OCI-LY7 (cell line): ENCODE measurements around the gene WDR73. TPM values are rescaled to one million over a fixed set of nuclear protein-coding genes. Genes with fewer than 3 reads are reported as not detected.

Experiments
- BruUV-seq: library from RNA; stranded (reverse); fragments of 400-500 nt; replicated peaks from 2 replicates; lab custom pipeline; 2021; lab: Mats Ljungman, UMichigan
- CTCF ChIA-PET: fragments of 300-600 bp; sonication (Branson Sonifier 250); formaldehyde crosslinking; loops from one replicate; lab custom pipeline; 2022; ENCODE audit warnings: antibody characterized with exemption; ENCODE audit not compliant: unreplicated experiment; lab: Charles Lee
- POLR2A ChIA-PET: fragments of 300-600 bp; sonication (Branson Sonifier 250); formaldehyde crosslinking; loops from one replicate; lab custom pipeline; 2022; ENCODE audit warnings: antibody characterized with exemption; lab: Charles Lee
- DNase-seq: peaks from one replicate; pipeline ENCODE4 v3.0.0-alpha.2; 2015; ENCODE audit warnings: low spot score
- H2AFZ ChIP-seq: fragments of 200-600 bp; sonication (generic), shearing (Covaris generic); 2 replicates; pipeline ENCODE4 v1.6.1; 2014; ENCODE audit warnings: mild to moderate bottlenecking, antibody characterized with exemption, low read length, moderate library complexity
- H3K27ac ChIP-seq: fragments of 200-600 bp; sonication (generic); 2 replicates; pipeline ENCODE4 v1.5.1; 2014; ENCODE audit warnings: mixed run types, low read depth, mild to moderate bottlenecking, moderate library complexity, low read length, inconsistent platforms; ENCODE audit not compliant: poor library complexity, severe bottlenecking
- H3K36me3 ChIP-seq: fragments of 200-600 bp; sonication (generic); 2 replicates; pipeline ENCODE4 v1.6.1; 2014; ENCODE audit warnings: mild to moderate bottlenecking, antibody characterized with exemption, low read length, moderate library complexity, mixed read lengths; ENCODE audit not compliant: insufficient read depth
- H3K4me1 ChIP-seq: fragments of 200-600 bp; sonication (generic); 2 replicates; pipeline ENCODE4 v1.5.1; 2014; ENCODE audit warnings: mild to moderate bottlenecking, low read length; ENCODE audit not compliant: insufficient read depth, poor library complexity, severe bottlenecking
- H3K4me2 ChIP-seq: fragments of 200-600 bp; sonication (generic); 2 replicates; pipeline ENCODE4 v1.6.1; 2014; ENCODE audit warnings: mild to moderate bottlenecking, low read length
- H3K4me3 ChIP-seq: fragments of 200-600 bp; sonication (generic); 2 replicates; pipeline ENCODE4 v1.5.1; 2014; ENCODE audit warnings: mild to moderate bottlenecking, low read depth, low read length; ENCODE audit not compliant: poor library complexity, severe bottlenecking
- H3K79me2 ChIP-seq: fragments of 200-600 bp; sonication (generic); 2 replicates; pipeline ENCODE4 v1.6.1; 2016; ENCODE audit warnings: low read depth, mild to moderate bottlenecking, low read length, moderate library complexity, mixed read lengths; ENCODE audit not compliant: insufficient read depth
- H3K9me2 ChIP-seq: fragments of 200-600 bp; sonication (generic); 2 replicates; pipeline ENCODE4 v1.6.1; 2016; ENCODE audit warnings: mild to moderate bottlenecking, low read length, mixed read lengths; ENCODE audit not compliant: insufficient read depth
- H3K9me3 ChIP-seq: fragments of 200-600 bp; sonication (generic); 2 replicates; pipeline ENCODE4 v1.6.1; 2014; ENCODE audit warnings: mild to moderate bottlenecking, mixed run types, low read length, mixed read lengths
- H4K20me1 ChIP-seq: fragments of 200-600 bp; sonication (generic); 2 replicates; pipeline ENCODE4 v1.6.1; 2014; ENCODE audit warnings: mild to moderate bottlenecking, antibody characterized with exemption, low read length, moderate library complexity, mixed read lengths; ENCODE audit not compliant: insufficient read depth
- EZH2phosphoT487 ChIP-seq: fragments of 200-600 bp; sonication (generic); IDR thresholded peaks from 2 replicates; pipeline ENCODE4 v1.6.1; 2018; ENCODE audit warnings: low read depth, borderline replicate concordance, mild to moderate bottlenecking, mixed run types, antibody characterized with exemption, low read length, moderate library complexity, mixed read lengths
- intact Hi-C: fragments of 100-400 bp; cut with micrococcal nuclease; formaldehyde crosslinking; loops from one replicate; pipeline ENCODE4 v1.10.0; 2022; ENCODE audit not compliant: unreplicated experiment
- total RNA-seq, 2 experiments: library from RNA; depleted of rRNA in 1 of 2; stranded (reverse); fragments of >200 nt in 1 of 2; shearing (Covaris generic) in 1 of 2; gene quantifications; 2 replicates each; pipeline ENCODE4 v1.2.3, GENCODE V29; 2014 to 2022
- TF ChIP-seq, protein P1 (sequence below): fragments of 200-600 bp; sonication (generic); conservative IDR thresholded peaks from 2 replicates; pipeline ENCODE4 v1.5.1; 2014; ENCODE audit warnings: mild to moderate bottlenecking, antibody characterized with exemption, low read length, moderate library complexity, mixed read lengths

Gene WDR73
- total RNA-seq, 2 experiments from 2014 or later: 28.7 to 38.1 TPM

- Histone ChIP-seq H3K36me3 (peaks cover 2% of the 10 kb centered on the region; the same call in 1 of the 2 replicates), H3K9me2 (no peaks in the 10 kb centered on the region), H2AFZ (peak overlapping the region; percentile 89; the same call in 1 of the 2 replicates), H3K4me3 (peak overlapping the region; percentile 68), H3K4me2 (peak overlapping the region; percentile 83), H3K4me1 (peaks cover 48% of the 10 kb centered on the region), H3K9me3 (no peaks in the 10 kb centered on the region), H4K20me1 (no peaks in the 10 kb centered on the region), H3K79me2 (peaks cover 10% of the 10 kb centered on the region; the same call in 1 of the 2 replicates), H3K27ac (peak overlapping the region; percentile 60)
- CTCF ChIA-PET: no interaction called here
- DNase-seq: no peak
- TF ChIP-seq EZH2phosphoT487: no peak
- TF ChIP-seq, protein P1, sequence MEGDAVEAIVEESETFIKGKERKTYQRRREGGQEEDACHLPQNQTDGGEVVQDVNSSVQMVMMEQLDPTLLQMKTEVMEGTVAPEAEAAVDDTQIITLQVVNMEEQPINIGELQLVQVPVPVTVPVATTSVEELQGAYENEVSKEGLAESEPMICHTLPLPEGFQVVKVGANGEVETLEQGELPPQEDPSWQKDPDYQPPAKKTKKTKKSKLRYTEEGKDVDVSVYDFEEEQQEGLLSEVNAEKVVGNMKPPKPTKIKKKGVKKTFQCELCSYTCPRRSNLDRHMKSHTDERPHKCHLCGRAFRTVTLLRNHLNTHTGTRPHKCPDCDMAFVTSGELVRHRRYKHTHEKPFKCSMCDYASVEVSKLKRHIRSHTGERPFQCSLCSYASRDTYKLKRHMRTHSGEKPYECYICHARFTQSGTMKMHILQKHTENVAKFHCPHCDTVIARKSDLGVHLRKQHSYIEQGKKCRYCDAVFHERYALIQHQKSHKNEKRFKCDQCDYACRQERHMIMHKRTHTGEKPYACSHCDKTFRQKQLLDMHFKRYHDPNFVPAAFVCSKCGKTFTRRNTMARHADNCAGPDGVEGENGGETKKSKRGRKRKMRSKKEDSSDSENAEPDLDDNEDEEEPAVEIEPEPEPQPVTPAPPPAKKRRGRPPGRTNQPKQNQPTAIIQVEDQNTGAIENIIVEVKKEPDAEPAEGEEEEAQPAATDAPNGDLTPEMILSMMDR: no peak
- intact Hi-C loops: loop anchor here (1.0 to 2.0 kb wide), 4 partner anchors 69 to 271 kb away; partner anchors contain the start of gene ZNF592
- no TSS peak for BruUV-seq
- POLR2A ChIA-PET: interaction anchor here (1.2 kb wide), 1 partner anchor 38 kb away, joined by 3 read pairs; no protein-coding TSS in a partner anchor
These were observed 3.6 kb upstream of the WDR73 start for GRCh38 chr15:84657748-84658079.

- Histone ChIP-seq H3K4me1 (peaks cover 50% of the 10 kb centered on the region), H2AFZ (no peak overlapping the region), H3K9me3 (no peaks in the 10 kb centered on the region), H3K36me3 (peaks cover 9% of the 10 kb centered on the region), H3K79me2 (peaks cover 16% of the 10 kb centered on the region; the same call in 1 of the 2 replicates), H3K9me2 (no peaks in the 10 kb centered on the region), H3K4me3 (no peak overlapping the region), H3K27ac (no peak overlapping the region), H3K4me2 (peak overlapping the region; percentile 83; the same call in 1 of the 2 replicates), H4K20me1 (no peaks in the 10 kb centered on the region)
- no TSS peak for BruUV-seq
- TF ChIP-seq, protein P1: no peak
- no peak for TF ChIP-seq EZH2phosphoT487
- DNase-seq: no peak
- ChIA-PET POLR2A (interaction anchor here (0.7 to 1.9 kb wide), 3 partner anchors 58 to 208 kb away, joined by 3 to 4 read pairs (median 3); no protein-coding TSS in a partner anchor), CTCF (no interaction called here)
- intact Hi-C loops: no loop called here
These were observed 2.9 kb upstream of the WDR73 start for GRCh38 chr15:84656972-84657371.
